Keratinocyte (primary cell): Measurements from ENCODE around the gene SH3D19. TPM values are rescaled to one million over a fixed set of nuclear protein-coding genes. Genes with fewer than 3 reads are reported as not detected.

Experiments used
- DNase-seq: peaks from one replicate; pipeline ENCODE4 v3.0.0-alpha.2; 2011; ENCODE audit warnings: low read depth, missing footprints, low spot score
- FAIRE-seq: peaks from 2 replicates; lab custom pipeline; 2011; peaks lifted over from hg19 to GRCh38; lab: Jason Lieb, UNC
- H2AFZ ChIP-seq: 2 replicates; pipeline ENCODE4 v1.6.0; 2012; ENCODE audit warnings: low read length, control low read depth, inconsistent platforms; ENCODE audit not compliant: control insufficient read depth
- H3K27ac ChIP-seq: 2 replicates; pipeline ENCODE4 v1.5.1; 2011; ENCODE audit warnings: low read length; ENCODE audit not compliant: control insufficient read depth, insufficient read depth
- H3K27me3 ChIP-seq: 3 replicates; pipeline ENCODE4 v1.6.0; 2011; ENCODE audit warnings: low read length; ENCODE audit not compliant: control insufficient read depth, insufficient read depth; ENCODE audit errors: extremely low read depth
- H3K36me3 ChIP-seq, 2 experiments: 2 replicates in 1 of 2; 3 replicates in 1 of 2; pipeline ENCODE4 v1.5.1; 2011; ENCODE audit warnings: low read length in 2 of 2, mild to moderate bottlenecking in 1 of 2; ENCODE audit not compliant: control insufficient read depth in 2 of 2, insufficient read depth in 2 of 2; ENCODE audit errors: extremely low read depth in 1 of 2
- H3K4me1 ChIP-seq: 3 replicates; pipeline ENCODE4 v1.5.1; 2011; ENCODE audit warnings: low read length; ENCODE audit not compliant: control insufficient read depth, insufficient read depth; ENCODE audit errors: extremely low read depth
- H3K4me2 ChIP-seq: 3 replicates; pipeline ENCODE4 v1.6.0; 2011; ENCODE audit warnings: low read depth, low read length; ENCODE audit not compliant: control insufficient read depth, insufficient read depth; ENCODE audit errors: extremely low read depth
- H3K4me3 ChIP-seq, 3 experiments: fragments of 200-600 bp in 1 of 3; sonication (generic) in 1 of 3; 2 replicates in 2 of 3; 3 replicates in 1 of 3; pipeline ENCODE4 v1.5.1; 2011 to 2016; ENCODE audit warnings: low read length in 3 of 3, mild to moderate bottlenecking in 3 of 3, control low read depth in 2 of 3, inconsistent platforms in 1 of 3, low read depth in 1 of 3, mixed read lengths in 1 of 3, mixed run types in 1 of 3, moderate library complexity in 1 of 3; ENCODE audit not compliant: control insufficient read depth in 2 of 3, insufficient read depth in 2 of 3; ENCODE audit errors: extremely low read depth in 1 of 3
- H3K79me2 ChIP-seq: 2 replicates; pipeline ENCODE4 v1.6.0; 2012; ENCODE audit warnings: low read length; ENCODE audit not compliant: control insufficient read depth, insufficient read depth
- H3K9ac ChIP-seq: 3 replicates; pipeline ENCODE4 v1.6.0; 2011; ENCODE audit warnings: low read length; ENCODE audit not compliant: control insufficient read depth, insufficient read depth; ENCODE audit errors: extremely low read depth
- H3K9me1 ChIP-seq: 3 replicates; pipeline ENCODE4 v1.6.0; 2011; ENCODE audit warnings: low read length; ENCODE audit not compliant: control insufficient read depth, insufficient read depth; ENCODE audit errors: extremely low read depth
- H3K9me3 ChIP-seq: 2 replicates; pipeline ENCODE4 v1.5.1; 2012; ENCODE audit warnings: low read depth, low read length; ENCODE audit not compliant: control insufficient read depth
- H4K20me1 ChIP-seq: 3 replicates; pipeline ENCODE4 v1.6.0; 2011; ENCODE audit warnings: low read length; ENCODE audit not compliant: control insufficient read depth, insufficient read depth; ENCODE audit errors: extremely low read depth
- EZH2 ChIP-seq: IDR thresholded peaks from one replicate; pipeline ENCODE4 v1.6.1; 2012; ENCODE audit warnings: inconsistent platforms, mild to moderate bottlenecking, low read length, moderate library complexity
- dilution Hi-C: fragments of 300-500 bp; cut with MboI; formaldehyde crosslinking; loops from one replicate; pipeline ENCODE4 v1.7.0; 2020; ENCODE audit warnings: low sequenced_read_pairs; ENCODE audit not compliant: extremely low pct_ligation_motif_present
- polyA plus RNA-seq, 5 experiments: library from polyadenylated mRNA; depleted of rRNA in 3 of 5; stranded (reverse) in 3 of 5; stranded (forward) in 1 of 5; unstranded in 1 of 5; fragments of >200 nt; gene quantifications; 1 replicate in 1 of 5; 2 replicates in 3 of 5; 3 replicates in 1 of 5; pipeline versions ENCODE4 v1.2.1 to v1.2.3, GENCODE V29; 2011 to 2012; ENCODE audit warnings: missing spikeins in 2 of 5, low read depth in 1 of 5, low replicate concordance in 1 of 5
- TF ChIP-seq, protein P1 (sequence below), 3 experiments: IDR thresholded peaks in 1 of 3; conservative IDR thresholded peaks in 1 of 3; optimal IDR thresholded peaks in 1 of 3; 2 replicates in 2 of 3; 3 replicates in 1 of 3; pipeline versions ENCODE3 to v1.5.1; 2011; ENCODE audit warnings: low read length in 3 of 3, mild to moderate bottlenecking in 3 of 3, moderate library complexity in 2 of 3, control low read depth in 1 of 3, inconsistent platforms in 1 of 3; ENCODE audit not compliant: insufficient read depth in 2 of 3; ENCODE audit errors: extremely low read depth in 1 of 3

Gene SH3D19
- polyA plus RNA-seq, 1 donor (not counting 4 experiments of a cell fraction or from before 2014, with no cell fraction given): 24.8 TPM

DNA sequence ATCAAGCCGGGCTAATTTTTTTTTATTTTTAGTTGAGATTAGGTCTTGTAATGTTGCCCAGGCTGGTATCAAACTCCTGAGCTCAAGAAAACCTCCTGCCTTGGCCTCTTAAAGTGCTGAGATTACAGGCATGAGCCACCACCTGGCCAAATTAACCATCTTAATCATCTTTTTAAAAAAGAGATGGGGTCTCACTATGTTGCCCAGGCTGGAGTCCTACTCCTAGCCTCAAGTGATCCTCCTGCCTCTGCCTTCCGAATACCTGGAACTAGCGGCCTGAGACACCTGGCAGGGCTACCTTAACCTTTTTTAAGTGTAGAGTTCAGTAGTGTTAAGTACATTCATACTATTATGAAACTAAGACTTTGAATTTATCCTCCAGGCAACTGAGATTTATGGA is 227.6 kb downstream of the SH3D19 start:
- no peak overlapping the region for H3K4me2 ChIP-seq
- H3K9me1 ChIP-seq: no peaks in the 10 kb centered on the region
- no peak overlapping the region for H3K27ac ChIP-seq
- H3K9ac ChIP-seq: no peak overlapping the region
- H3K9me3 ChIP-seq: no peaks in the 10 kb centered on the region
- H3K79me2 ChIP-seq: peaks cover 33% of the 10 kb centered on the region
- FAIRE-seq (no peak), DNase-seq (no peak)
- H4K20me1 ChIP-seq: peaks cover 8% of the 10 kb centered on the region
- no peaks in the 10 kb centered on the region for H3K27me3 ChIP-seq
- no peak overlapping the region for H3K4me3 ChIP-seq
- peaks cover 8 to 22% of the 10 kb centered on the region in 2 experiments for H3K36me3 ChIP-seq
- dilution Hi-C loops: no loop called here
- TF ChIP-seq EZH2: no peak
- TF ChIP-seq, protein P1, sequence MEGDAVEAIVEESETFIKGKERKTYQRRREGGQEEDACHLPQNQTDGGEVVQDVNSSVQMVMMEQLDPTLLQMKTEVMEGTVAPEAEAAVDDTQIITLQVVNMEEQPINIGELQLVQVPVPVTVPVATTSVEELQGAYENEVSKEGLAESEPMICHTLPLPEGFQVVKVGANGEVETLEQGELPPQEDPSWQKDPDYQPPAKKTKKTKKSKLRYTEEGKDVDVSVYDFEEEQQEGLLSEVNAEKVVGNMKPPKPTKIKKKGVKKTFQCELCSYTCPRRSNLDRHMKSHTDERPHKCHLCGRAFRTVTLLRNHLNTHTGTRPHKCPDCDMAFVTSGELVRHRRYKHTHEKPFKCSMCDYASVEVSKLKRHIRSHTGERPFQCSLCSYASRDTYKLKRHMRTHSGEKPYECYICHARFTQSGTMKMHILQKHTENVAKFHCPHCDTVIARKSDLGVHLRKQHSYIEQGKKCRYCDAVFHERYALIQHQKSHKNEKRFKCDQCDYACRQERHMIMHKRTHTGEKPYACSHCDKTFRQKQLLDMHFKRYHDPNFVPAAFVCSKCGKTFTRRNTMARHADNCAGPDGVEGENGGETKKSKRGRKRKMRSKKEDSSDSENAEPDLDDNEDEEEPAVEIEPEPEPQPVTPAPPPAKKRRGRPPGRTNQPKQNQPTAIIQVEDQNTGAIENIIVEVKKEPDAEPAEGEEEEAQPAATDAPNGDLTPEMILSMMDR (optimal IDR thresholded peaks at IDR 0.05 in 1 of 3, IDR thresholded peaks at IDR 0.05 in 1 of 3, conservative IDR thresholded peaks at IDR 0.05 in 1 of 3; ENCODE audit: extremely low read depth in 1 of 3, insufficient read depth in 2 of 3, low read length in 3 of 3): no peak
- no peak overlapping the region for H2AFZ ChIP-seq
- peaks cover 15% of the 10 kb centered on the region for H3K4me1 ChIP-seq

- FAIRE-seq: no peak
- dilution Hi-C loops: no loop called here
Observed at GRCh38 chr4:151095142-151095541, 230.3 kb downstream of the SH3D19 start.

More at GRCh38 chr4:151095142-151095541, 230.3 kb downstream of the SH3D19 start:
- peaks cover 7% of the 10 kb centered on the region for H3K79me2 ChIP-seq
- no peak overlapping the region for H3K4me2 ChIP-seq
- no peaks in the 10 kb centered on the region for H3K27me3 ChIP-seq
- H3K4me3 ChIP-seq: no peak overlapping the region
- peaks cover 0 to 3% of the 10 kb centered on the region in 2 experiments for H3K36me3 ChIP-seq
- H3K4me1 ChIP-seq: peaks cover 5% of the 10 kb centered on the region
- H2AFZ ChIP-seq: no peak overlapping the region
- no peak for DNase-seq
- H3K9me3 ChIP-seq: no peaks in the 10 kb centered on the region
- no peaks in the 10 kb centered on the region for H4K20me1 ChIP-seq
- H3K9me1 ChIP-seq: no peaks in the 10 kb centered on the region
- no peak for TF ChIP-seq EZH2
- TF ChIP-seq, protein P1 (optimal IDR thresholded peaks at IDR 0.05 in 1 of 3, IDR thresholded peaks at IDR 0.05 in 1 of 3, conservative IDR thresholded peaks at IDR 0.05 in 1 of 3; ENCODE audit: extremely low read depth in 1 of 3, insufficient read depth in 2 of 3, low read length in 3 of 3): no peak
- H3K27ac ChIP-seq: no peak overlapping the region
- H3K9ac ChIP-seq: no peak overlapping the region
